HG03558 (cell line): Measurements from ENCODE around the gene ATP5PF.
"Not testable (repeated sequence)": the region's sequence is repeated elsewhere in the genome, so short reads cannot be mapped to it uniquely, and the experiment has no call there.

ENCODE experiments used
- ATAC-seq: cut with Tn5 transposase; IDR thresholded peaks from one replicate; pipeline ENCODE4 v1.9.1; 2021; ENCODE audit warnings: moderate number of reproducible peaks; ENCODE audit not compliant: unreplicated experiment; ENCODE audit errors: extremely low read depth

Gene ATP5PF

GRCh38 chr21:25734904-25735645 lies at the start of gene ATP5PF, which contains the start of gene GABPA:
ATP5PF (minus strand) TSS chr21:25734904; CDS start chr21:25729794, 5,110 bp downstream.
GABPA (plus strand) TSS chr21:25734972; CDS start chr21:25741599, 6,627 bp downstream.
- ATAC-seq = peak; percentile 81

DNA sequence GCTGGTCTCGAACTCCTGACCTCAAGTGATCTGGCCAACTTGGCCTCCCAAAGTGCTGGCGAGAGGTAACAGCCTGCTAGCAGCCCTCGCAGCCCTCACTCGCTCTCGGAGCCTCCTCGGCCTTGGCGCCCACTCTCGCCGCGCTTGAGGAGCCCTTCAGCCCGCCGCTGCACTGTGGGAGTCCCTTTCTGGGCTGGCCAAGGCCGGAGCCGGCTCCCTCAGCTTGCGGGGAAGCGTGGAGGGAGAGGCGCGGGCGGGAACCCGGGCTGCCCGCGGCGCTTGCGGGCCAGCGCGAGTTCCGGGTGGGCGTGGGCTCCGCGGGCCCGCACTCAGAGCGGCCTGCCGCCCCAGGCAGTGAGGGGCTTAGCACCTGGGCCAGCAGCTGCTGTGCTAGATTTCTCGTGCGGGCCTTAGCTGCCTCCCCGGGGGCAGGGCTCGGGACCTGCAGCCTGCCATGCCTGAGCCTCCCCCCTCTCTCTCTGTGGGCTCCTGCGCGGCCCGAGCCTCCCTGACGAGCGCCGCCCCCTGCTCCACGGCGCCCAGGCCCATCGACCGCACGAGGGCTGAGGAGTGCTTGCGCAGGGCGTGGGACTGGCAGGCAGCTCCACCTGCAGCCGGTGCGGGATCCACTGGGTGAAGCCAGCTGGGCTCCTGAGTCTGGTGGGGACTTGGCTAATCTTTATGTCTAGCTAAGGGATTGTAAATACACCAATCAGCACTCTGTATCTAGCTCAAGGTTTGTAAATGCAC lies 43.6 kb upstream of the ATP5PF start:
- not testable (repeated sequence) for ATAC-seq

DNA sequence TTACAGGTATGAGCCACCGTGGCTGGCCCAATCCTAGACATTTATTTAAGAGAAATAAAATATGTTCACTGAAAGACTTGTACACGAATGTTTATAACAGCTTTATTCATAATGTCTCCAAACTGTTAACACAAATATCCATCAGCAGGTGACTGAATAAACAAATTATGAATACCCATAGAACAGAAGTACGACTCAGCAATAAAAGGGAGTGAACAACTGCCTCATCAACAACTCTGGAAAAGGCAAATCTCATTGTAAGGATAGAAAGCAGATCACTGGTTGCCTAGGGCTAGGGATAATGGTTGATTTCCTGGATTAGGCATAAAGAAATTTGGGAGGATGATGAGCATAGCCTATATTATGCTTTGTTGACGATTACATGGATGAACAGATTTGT lies 41.7 kb upstream of the ATP5PF start:
- ATAC-seq = no peak

DNA sequence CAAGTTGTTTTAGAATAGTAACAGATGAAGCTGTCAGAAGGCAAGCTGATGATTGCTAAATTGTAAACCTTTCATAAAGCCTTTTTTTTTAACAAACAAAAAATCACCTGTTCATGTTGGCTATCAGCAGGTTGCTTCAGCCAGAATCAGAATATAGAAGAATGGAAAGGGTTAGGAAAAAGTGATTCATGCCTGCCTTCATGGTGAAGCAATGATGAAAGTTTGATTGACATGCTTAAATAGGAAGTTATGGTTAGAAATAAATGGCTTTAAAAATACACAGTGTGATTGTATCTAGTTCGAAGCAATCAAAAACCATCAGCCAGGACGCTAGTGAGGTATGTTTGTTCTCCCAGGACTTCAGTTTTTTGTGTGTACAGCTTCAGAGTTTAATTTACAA lies 38.0 kb upstream of the ATP5PF start:
- ATAC-seq = no peak

DNA sequence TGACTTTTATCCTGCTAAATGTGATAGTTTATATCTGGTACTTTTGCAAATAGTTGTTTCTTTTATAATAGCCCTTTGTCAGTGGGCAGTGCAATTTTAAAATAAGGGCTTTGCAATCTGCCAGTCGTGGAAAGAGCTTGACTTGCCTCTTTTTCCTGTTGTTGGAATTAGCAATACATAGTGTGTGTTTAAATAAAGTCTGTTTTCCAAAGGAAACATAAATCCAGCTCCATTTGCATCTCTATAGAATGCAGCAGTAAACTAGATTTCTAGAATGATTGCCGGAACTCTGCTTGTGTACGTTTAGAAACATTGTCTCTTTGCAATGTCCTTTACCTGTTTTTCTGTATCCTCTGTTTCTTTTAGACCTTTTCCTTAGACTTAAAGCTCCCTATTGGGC lies 33.2 kb upstream of the ATP5PF start:
- no peak for ATAC-seq

DNA sequence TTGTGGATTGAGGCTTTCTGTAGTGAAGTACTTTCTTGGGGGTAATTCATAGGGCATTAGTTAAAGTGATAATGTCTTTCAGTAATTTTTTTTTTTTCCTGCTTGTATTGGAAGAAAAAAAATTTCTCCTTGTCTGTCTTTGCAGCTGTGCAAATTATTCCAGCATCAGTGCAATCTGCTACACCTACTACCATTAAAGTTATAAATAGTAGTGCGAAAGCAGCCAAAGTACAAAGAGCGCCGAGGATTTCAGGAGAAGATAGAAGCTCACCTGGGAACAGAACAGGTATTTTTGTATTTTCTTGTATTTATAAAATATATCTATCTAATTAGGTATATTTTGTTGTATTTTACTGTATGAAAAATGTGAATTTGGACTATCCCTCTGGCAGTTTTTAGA lies 29.4 kb upstream of the ATP5PF start:
- ATAC-seq = no peak

GRCh38 chr21:25760677-25761076 lies 26.0 kb upstream of the ATP5PF start:
- no peak for ATAC-seq

DNA sequence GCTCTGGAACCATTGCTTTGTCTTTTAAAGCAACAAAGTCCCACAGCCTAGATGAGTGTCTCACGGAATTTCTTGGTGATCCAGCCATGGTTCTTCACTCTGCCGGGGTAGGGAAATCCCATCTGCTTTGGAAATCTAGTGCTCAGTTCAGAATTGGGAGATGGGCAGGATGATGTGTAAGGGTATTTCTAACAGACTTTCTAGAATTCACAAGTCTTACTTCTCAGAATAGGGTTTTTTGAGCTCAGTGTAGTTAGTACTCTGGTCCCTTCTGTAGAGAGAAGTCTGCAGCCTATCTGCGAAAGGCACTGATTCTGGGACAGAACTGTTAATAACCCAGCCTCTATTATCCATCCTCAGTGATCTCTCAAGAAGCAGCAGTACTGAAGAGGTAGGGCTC lies 25.4 kb upstream of the ATP5PF start:
- ATAC-seq = no peak

DNA sequence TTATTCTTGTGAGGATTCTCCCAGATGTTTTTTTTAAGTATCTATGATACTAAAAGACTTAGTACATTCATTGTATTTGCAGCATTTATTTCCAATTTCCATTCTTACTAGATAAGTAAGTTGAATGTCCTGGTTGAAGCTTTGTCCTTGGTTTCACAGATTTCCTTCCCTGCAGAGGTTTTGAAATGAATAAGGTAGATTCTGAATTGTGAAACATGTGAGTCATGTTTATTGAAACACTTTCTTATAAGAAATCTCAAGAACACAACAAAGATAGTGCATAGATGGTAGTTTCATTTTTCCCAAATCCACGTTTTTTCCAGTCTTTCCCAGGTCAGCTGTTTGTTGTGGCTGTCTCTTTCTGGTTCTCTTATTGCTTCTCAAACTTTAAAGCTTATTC lies 24.9 kb upstream of the ATP5PF start:
- ATAC-seq = no peak

DNA sequence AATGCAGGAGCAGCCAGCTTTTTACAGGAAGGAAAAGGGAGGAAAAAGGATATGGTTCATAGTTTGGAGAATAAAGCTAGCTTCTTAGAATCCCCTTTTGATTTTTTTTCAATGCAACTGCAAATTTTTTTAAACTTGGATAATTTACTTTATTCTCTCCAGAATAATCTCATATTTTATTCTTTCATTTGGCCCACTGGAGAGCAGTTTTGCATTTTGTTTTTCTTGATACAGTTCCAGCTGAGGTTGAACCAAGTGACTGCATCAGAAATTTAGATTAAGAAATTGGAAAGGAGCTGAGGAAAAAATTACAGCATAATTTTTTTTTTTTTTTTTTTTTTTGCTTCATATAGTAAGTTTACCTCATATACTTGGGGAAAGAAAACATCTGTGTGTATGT lies 22.8 kb upstream of the ATP5PF start:
- ATAC-seq = no peak

DNA sequence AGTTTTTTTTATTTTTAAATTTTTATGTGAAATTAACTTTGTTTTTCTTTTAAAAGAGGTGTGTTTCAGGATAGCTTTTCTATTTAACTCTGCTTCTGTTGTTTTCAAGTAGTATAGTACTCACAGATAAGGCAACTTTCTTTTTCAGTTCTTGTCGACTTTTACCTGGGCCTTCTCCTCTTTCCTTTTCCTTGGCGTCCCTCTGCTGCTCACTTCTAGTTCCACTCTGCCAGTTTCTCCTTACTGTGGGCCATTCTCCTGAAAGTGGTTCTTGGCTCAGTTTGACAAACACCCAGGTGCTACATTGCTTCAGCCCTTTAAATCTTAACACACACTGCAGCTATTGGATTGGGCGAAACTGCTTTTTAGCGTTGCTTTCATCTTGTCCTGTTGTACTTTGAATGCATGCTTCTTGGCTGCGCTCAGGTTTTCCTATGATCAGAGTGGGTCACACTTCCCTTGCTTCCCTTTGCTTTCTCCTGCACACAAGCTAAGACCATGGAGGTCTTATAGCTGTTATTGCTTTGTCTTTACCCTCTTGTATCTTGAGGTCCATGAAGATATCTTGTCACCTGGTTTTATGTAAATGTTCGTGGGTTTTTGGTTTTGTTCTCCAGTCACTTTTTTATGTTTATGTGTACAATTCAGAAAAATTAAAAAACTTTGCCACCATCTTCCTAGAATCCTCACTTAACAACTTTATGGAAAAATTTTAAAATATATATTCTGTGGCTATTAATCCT lies 21.7 kb upstream of the ATP5PF start:
- ATAC-seq = no peak

DNA sequence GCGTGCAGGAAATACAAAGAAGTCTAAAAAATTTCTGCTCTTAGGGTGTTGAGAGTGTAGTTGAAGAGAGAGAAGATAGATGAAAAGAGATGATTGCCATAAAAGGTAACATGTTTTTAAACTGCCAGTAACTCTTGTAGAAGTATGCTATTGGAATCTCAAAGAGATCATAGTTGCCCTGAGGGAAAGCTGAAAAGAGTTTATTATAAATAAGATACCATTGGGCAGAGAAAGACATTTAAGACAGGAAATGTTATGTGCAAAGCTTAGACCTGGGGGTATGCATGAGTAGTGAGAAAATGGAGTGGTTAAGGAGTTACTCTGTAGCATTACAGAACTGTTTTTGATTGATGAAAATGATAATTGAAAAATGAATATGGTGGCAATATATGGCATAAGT lies 17.7 kb upstream of the ATP5PF start:
- no peak for ATAC-seq

- no peak for ATAC-seq
Measured at GRCh38 chr21:25750085-25750484, 15.4 kb upstream of the ATP5PF start.

- ATAC-seq = no peak
Measured at GRCh38 chr21:25744854-25745253, 10.2 kb upstream of the ATP5PF start.

DNA sequence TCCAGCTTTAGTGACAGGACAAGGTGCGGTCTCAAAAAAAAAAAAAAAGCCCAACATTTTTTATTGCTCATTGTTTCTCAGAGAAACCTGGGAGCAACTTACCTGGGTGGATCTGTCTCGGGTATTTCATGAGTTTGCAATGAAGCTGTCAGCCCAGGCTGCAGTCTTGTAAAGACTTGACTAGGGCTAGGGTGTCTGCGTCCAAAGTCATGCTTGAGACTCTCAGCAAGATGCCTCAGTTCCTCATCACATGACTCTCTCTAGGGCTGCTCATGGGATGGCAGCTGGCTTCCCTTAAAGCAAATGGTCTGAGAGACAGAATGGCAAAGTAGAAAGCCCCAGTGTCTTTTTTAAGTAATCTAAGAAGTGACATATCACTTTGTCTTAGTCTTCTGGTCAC lies 8.2 kb upstream of the ATP5PF start:
- ATAC-seq = no peak

DNA sequence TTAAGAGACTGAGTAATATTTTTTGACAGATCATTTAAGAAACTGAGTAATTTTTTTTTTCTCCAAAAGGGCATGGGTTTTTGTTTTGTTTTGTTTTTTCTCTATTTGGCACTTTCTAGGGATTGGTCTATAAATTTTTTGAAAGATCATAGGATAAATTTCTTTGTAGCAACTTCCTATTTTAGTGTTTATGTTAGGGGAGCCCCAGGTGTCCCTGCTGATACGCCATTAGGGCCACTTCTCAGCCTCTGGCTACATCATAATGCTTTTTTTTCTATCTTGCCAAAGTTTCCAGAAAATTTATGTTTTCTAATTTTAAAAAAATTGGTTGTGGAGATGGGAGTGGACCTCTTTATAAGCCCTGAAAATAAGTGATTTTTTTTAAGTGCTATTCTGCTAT lies 2.7 kb upstream of the ATP5PF start:
- no peak for ATAC-seq

DNA sequence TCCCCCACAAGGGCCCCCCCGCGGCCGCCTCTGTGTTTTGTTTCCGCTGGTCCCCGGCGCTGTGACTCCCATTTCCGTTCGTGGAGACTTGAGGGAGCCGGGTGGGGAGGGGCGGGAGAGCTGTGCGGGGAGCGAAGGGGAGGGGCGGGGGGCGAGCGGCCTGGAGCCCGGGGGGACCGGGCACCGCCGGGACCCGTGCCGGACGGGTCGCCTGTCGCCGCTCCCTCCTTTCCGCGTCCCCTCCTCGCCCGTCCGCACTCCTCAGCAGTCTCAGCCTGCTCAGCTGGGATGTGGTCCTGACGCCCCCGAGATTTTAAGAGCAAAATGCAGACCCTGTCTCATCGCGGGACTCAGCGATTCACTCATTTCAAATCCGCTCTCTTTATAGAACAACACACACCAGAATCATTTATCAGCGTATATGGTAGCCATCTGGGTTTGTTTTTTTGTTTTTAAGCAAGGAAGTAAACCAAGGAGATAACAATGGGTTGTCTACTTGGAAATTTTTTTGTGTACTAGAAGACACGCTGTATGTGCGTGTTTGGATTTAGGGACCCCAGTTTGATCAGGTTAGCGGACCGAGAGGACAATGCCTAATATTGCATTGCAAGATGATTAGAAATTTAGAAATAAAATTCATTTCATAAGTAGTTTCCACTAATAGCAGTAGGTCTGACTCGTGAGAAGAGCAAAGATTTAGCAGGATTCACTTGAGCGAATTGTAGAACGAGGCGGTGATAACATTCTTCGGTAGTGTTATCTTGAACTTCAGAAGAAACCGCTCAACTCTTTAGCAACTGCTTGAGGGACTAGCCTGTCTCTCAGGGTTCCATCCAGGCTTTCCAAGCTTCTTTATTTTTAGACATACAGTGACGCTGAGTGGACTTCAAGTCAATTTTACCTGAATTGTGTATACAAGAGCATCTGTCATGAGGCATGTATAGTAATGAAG lies 1.2 kb upstream of the ATP5PF start:
- ATAC-seq = no peak

DNA sequence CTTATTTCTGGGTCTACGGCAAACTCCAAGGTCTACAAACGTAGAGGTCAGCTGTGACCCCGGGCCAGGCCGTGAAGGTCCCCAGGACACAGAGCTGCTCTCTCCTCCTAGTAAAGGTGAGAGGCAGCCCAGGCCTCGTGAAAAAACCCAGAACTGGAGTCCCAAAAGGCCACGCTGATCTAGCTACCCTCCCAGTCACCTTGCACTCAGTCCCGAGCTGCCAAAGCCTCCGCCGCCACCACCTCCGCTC lies 125 bp downstream of the ATP5PF start:
- ATAC-seq = peak; percentile 0

DNA sequence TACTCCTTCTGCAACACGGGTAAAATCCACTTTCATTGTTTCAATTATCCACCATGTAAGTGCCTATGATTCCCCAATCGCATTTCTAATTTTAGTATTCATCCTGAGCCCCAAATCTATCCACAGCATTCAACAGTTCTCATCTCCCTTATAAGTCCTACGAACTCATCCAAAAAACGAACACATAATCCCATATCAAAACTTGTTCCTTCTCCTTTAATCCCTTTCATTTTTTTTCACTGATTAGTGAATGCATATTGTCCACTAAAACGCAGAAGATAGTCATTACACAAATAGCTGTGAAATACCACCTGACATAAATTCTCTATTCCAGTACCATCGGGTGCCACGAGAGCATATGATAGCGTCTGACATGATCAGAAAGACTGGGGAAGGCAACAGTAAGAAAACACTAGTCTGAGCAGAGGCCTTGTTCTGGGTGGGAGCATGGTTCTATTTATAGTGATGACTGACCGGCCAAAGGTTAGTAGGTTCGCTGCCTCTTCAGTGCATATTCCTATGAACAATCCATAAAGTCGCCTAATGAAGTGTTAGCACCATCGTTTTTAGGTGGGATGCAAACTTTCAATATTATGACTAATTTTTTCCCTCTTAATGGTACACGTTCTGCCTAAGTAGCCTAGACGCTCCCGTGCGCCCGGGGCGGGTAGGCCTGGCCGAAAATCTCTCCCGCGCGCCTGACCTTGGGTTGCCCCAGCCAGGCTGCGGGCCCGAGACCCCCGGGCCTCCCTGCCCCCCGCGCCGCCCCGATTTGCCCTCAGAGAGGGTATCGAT lies 648 bp downstream of the ATP5PF start:
- peak; percentile 1 for ATAC-seq
